PC-3 (cell line): ENCODE data around the gene PLXNA4.

Experiments used
- CTCF ChIP-seq: fragments of 300-600 bp; sonication (generic); conservative IDR thresholded peaks from 2 replicates; pipeline ENCODE4 v1.5.1; 2017; ENCODE audit warnings: antibody characterized with exemption, low read depth, mild to moderate bottlenecking, low read length
- EZH2 ChIP-seq: fragments of 300-600 bp; sonication (generic); IDR thresholded peaks from one replicate; pipeline ENCODE4 v1.6.1; 2017; ENCODE audit warnings: antibody characterized with exemption, mild to moderate bottlenecking, low read length; ENCODE audit not compliant: unreplicated experiment
- EZH2phosphoT487 ChIP-seq: fragments of 300-600 bp; sonication (generic); IDR thresholded peaks from 2 replicates; pipeline ENCODE4 v1.6.1; 2018; ENCODE audit warnings: mild to moderate bottlenecking, antibody characterized with exemption, low read length, borderline replicate concordance

- TF ChIP-seq CTCF, result no peak
- TF ChIP-seq EZH2, result no peak
- no peak for TF ChIP-seq EZH2phosphoT487
These were observed 406.5 kb downstream of the PLXNA4 start for GRCh38 chr7:132169730-132170129.
